ENCODE measurements around the gene PID1.

PID1 gene

DNA sequence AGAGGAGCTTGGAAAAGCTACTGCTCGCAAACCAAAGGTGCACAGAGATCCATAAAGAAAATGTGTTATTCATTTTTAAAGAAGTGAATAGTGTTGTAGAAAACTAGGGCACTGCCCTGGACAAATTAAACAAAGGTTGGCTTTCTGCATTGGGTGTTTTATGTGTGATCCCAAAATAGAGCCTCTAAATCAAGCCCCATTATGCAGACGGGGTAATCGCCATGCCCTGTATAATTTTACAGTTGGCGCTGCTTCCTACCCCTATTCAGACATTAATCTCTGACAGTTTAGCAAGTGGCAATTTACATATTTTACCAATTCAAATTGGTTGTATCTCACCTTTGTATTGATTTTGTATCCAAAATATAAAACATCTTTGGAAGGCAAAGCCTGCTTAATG, 109.1 kb downstream of the PID1 start:
- DNase-seq = no peak

DNA sequence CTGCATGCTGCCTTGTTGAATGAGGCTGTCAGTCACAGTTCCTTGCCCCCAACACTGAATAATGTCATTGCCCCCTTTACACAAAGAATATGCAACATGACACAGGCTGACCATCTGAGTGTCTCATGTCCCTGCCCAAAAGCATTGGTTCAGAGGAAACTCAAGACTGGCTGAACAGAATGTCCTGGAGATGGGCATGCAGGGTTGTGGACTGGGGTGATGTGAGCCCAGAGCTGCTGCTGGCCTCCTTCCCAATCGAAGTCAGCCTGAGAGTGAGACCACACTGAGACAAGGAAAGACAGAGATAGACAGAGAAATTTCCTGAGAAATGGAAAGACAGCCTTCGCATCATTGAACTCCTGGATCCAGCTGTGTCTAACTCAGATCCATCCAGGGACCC, 110.1 kb downstream of the PID1 start:
- DNase-seq = no peak

DNA sequence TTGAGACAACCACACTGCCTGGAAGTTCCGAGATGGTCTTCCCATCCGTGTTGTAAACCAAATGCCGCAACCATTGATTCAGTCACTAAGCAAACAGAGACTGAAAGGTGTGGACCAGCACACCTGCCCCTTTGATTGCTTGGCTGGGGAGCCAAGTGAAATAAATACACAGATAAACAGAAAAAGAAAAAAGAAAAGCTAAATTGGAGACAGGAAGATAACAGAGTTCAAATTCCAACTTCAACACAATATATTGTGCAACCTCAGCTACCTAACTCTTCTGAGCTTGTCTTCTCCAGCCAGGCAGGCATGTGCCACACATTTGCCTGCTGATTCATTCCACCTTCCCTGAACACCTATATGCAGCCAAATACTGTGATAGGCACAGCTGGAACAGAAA, 110.9 kb downstream of the PID1 start:
- DNase-seq = no peak

DNA sequence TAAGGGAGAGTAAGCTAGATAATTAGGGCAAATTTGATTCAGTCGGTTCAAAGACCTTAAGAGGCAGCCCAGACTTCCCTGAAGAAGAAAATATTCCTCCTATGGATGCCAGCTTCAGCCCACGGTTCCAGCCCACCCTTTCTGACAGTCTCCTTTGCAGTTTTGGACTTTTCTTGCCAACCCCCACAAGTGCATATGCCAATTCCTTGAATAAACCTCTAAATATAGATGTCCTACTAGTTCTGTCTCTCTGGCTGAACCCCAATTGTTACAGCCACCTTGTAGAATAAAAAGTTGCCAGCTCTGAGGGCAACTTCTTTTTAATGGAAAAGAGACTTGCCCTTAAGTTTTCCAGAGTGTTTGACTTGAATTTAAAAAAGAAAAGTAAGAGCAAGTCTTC, 111.7 kb downstream of the PID1 start:
- DNase-seq = no peak

DNA sequence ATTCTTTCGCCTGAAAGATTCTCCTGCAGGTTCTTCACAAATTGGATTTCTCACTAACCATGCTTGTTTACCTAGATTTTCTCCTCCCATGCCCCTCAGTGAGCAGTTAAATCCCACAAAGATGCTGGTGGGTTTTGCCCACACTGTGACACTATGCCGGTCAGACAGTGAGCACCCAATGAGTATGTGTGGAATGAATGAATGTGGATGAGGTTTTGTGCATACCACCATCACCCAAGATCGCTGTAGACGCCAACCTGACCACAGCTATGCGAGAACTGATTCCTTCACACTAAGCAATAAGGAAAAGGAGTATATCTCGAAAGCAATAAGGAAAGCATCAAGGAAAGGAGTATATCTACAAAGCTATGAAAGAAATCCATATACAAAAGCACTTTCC, 116.7 kb downstream of the PID1 start:
- DNase-seq = no peak

DNA sequence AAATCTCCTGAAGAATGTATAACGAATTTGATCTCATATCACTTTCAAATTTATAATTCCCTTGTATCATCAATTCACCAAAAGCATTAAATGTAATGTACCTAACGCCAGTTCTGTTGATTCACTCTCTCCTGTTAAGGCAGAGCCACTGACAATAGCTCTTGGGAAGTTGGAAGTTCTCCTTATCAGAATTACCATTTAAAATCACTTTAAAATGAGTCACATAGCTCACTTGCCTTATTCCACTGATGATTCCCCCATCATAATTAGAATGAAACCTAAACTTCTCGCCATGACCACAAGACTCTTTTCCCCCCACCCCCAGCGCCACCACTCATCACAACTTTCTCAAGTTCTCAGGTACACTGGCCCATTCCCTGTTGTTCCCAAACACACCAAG, 117.1 kb downstream of the PID1 start:
- DNase-seq = no peak

DNA sequence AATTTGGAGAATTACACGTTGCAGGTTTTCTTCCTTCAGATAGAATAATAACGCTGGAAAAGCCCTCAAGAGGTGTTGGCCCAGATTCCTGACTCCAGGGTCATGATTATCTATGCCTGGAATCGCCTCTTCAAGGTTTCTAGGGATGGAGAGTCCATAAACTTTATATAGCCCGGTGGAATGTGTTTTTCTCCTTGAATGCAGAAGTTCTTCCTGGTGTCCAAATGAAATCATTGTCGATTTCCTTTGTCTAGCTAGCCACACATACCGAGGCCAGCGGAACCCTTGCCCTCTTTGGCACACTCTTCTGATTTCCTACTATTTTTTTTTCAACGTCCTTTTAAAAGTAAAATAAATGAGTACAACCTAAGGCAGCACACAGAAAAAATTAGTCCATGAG, 117.8 kb downstream of the PID1 start:
- DNase-seq = no peak

DNA sequence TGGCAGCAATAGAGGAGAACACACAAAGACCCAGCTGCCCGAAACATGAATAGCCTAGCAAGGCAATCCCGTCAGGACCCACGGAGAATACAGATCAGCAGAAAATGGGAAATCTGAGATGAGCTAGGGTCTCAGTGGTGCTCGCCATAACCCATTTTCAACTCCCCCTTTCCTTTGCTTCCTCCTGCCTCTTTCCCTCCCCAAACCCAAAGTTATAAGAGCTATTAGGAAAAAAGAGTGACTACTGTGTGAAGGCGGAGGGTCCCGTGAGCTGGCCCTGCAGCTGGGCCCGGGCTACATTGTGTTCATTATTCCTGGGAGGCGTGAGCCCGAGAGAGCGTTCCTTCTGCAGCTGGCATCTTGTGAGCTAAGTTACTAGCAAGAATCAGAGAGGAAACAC, 118.4 kb downstream of the PID1 start:
- DNase-seq = no peak

DNA sequence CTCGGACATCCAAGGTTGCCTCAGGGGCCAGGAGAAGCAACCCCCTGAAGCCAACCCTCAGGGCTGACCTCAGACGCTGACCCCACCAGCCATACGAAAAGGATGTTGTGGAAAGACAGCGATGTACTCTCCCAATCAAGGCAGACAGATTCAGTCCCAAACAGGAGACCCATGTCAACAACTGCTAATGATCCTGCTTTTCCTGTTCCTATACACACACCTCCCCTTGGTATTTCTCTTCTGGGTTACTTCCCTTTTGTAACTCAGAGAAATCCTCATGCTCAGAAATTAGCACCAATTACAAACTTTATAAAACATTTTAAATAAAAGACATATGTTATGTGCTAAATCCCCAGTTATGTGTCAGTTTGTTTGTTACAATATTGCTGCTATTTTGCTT, 120.8 kb downstream of the PID1 start:
- DNase-seq = no peak

DNA sequence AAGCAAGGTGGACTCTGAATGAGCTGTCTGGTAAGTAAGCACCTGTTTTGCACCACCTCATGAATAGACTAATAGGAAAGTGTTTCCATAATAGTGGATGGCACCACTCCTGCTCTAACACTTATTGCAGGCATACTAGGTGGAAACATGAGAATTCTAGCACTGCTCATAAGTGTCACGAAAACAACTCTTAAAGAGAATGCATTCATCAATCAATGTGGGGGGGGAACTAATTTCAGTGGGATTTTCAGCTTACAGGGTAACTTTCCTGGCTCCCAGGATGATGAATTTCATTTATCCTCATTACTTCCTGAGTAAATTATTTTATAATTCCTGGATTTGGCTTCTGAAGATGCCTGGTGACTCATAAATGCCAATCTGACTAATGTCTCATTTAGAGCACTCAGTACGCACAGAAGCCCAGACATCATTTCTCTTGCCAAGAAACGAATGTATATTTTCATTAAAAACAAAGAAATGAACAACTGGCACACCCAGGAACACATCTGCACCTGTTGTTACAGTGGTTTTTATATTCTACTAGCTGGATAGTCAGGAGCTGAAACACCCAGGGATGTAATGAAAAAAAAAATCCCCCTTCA, 129.6 kb downstream of the PID1 start:
- DNase-seq = no peak

DNA sequence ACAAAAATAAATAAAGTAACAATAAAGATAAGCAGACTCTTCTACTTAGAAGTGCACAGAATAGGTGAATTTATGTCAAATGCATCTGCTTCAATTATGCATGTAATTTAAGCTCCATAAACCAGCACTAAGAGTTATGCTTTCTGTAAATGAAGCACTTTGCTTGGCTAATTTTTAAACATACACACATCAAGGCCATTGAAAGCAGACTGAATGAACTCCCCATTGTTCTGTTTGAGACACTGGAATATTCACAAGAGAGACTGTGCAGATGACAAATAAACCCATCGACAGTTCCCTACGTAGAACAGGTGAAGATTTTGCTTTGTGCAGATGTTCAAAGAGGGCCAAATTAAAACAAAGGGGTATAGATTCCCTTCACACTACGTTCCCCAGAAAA, 133.4 kb downstream of the PID1 start:
- no peak for DNase-seq

DNA sequence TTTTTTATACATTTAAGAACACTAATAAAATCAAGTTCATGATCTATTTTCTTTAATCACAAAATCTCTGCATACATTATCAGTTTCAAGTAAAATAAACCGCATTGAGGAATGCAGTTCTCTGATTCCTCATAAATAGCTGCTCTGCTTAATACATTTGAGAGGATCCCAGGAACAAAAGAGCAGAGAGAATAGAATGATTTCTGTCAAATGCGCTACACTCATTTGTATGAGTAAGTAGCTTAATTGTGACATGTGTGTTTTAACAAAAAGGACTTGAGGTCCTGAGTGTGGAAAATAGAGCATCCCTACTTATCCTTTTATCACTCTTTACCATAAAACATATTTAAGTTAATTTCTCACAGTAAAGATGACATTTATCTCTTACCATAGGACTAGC, 134.0 kb downstream of the PID1 start:
- no peak for DNase-seq

DNA sequence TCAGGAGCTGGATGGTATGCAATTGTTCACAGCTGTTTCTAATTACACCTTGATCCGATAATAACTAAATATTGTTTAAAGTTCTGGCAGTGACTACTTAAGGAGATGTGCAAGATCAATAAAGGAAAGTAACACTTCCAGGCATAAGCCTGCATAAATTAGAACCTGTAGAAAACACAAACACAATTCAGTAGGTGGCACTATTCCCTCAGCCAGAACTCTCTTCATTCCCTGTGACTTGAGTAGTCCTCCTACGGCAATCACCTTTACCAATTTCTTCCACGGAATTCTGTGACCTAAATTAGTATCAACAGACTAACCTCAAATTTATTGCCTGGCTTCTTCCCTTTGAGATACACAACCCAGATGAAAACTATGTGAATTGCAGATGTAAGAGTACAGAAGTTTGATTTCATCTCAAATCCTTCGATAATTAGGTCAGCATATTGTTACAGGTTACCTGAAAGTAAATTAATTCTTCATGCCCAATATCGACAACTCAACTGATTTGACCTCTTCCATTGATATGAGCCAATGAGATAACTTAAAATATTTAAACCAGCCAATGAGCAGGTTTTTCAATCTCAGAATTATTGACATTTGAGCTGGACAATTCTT, 137.8 kb downstream of the PID1 start:
- no peak for DNase-seq

DNA sequence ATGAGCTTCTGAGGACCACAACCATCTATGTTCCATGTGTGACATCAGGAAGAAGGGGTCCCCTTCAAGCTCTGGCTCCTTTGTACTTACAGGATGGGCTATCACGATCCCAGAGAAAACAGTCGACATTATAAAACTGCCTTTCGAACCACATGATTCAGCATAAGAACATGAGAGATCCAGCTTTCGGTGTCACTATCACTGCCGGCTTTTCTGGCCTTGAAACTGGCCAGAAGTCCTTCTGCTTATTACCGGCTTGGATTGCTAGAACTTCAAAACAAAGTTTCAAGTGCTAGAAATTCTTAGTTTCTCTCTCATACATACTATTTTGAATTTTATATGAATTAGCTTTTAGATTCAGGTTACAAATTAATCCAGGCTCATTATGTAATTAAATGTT, 138.9 kb downstream of the PID1 start:
- no peak for DNase-seq

DNA sequence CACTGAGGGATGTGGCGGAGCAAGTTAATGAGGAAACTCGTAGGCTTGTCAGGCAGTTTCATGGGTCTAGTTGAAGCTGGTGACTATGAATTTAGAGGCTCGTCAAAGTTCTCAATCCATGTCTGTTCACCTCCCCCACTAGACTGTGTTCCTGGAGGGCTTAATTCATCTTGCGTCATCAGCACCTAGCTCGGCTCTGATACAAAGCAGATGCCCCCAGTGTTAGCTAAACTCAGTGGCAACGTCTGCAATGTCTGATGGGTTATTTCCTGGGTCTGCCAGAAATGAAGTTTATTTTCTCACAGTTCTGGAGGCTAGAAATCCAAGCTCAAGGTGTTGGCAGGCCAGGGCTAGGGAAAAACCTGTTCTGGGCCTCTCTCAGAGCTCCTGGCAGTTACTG, 140.6 kb downstream of the PID1 start:
- DNase-seq = peak; percentile 91

DNA sequence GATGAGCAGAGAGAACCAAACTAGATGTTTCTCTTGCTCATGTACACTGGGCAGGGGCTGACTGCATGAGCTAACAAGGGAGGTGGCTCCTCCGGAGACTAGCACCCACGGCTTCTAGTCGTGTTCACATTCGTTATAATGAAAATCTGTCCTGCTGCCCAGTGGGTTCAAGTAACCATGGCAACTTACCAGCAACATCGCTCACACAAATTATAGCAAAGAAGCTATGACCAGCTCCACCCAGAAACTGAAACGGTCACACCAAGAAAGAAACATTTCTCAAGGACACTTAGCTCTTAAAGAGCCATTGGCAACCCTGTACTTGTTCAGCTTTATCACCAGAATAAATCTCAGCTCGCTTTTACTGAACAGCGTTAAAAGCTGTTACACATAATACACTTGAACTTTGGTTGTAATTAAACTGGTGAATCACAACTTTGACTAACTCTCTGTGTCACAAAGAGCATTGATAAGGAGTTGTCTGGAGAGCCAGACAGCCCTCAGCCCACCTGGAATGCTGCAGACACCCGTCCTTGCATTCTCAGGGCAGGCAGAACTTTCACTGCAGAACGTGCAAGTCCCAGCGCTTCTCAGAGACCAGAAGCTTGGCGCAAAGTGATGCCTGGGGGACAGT, 141.2 kb downstream of the PID1 start:
- DNase-seq = peak; percentile 97

DNA sequence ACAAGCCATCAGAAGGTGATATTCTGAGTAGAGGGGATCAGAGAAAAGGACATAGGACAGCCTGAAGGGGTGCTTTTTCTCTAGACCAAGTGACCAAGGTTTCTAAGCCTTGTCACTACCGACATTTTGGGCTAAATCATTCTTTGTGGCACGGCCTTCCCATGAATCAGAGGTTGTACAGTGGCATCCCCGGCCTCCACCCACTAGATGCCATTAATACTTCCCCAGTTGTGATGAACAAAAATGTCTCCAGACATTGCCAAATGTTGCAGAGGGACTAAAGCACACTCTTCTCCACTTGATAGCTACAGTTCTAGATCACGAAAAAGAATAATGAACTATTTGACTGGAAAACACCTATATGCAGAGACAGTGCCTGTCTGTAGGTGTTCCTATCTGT, 143.6 kb downstream of the PID1 start:
- no peak for DNase-seq

DNA sequence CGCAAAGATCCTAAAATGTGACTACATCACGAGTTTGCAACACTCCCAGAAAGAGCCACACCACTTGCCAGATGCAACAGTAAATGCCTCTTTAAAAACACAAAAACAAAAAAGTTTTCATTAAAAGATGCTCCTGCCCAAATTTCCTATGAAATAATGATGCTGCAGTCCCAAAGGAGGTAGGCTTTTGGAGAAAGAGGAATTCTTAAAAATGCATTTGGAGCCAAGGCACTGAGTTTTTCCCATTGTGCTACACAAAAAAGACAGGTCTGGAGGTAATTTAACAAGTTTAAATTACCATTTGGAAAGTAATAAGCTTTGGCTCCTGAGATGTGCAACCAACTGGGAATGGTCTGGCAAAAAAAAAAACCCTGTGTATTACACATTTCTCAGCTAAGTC, 145.0 kb downstream of the PID1 start:
- no peak for DNase-seq

DNA sequence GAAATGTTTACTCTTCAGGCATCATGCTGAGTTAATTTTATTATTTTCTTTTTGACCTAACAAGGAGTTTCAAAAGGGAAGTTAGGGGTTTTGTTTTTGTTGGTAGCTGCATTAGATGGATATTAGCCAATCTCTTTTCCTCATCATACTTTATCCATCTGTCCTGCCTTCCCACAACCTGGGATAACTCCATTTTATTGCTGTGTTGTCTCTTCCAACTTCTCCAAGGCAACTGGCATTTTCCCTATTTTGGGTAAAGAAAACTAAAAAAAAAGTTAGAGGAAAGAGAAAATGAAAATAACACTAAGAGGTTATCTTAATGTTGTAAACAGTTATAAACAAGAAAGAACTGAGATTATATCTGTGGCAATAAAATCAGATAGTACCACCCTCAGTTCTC, 147.0 kb downstream of the PID1 start:
- DNase-seq = no peak

DNA sequence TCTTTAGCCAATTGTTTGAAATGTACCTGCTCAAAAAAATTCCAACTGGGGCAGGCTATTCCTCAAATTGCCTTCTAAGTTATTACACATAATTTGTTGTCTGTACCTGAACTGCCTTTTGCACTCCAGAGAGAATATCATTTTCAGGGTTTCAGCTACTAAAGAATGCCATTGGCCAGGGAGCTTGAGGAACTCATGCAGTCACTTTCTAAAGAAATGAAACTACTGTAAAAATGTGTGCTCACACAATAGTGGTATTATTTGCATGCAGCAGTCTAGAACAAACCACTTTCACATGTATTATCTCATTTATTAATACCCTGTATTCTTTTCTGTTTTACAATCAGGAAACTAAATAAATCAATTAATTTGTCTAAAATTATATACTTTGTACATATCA, 152.2 kb downstream of the PID1 start:
- DNase-seq = no peak

DNA sequence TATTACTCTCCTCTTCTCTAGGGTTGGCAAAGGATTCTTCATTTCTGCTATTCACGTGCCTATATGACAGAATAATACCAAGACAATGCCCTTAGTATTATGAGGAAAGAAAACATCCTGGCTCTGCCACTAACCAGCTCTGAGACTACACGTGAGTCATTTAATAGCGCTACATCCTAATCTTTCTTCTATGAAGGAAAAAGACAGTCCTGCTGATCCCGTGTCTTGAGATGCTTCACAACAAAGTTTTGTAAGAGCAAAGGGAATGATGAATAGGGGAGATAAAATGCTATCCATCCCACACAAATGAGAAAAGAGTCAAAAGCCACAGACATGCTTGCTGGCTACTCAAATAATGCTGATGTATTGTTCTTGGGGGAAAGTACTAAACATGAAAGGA, 152.8 kb downstream of the PID1 start:
- DNase-seq = no peak

DNA sequence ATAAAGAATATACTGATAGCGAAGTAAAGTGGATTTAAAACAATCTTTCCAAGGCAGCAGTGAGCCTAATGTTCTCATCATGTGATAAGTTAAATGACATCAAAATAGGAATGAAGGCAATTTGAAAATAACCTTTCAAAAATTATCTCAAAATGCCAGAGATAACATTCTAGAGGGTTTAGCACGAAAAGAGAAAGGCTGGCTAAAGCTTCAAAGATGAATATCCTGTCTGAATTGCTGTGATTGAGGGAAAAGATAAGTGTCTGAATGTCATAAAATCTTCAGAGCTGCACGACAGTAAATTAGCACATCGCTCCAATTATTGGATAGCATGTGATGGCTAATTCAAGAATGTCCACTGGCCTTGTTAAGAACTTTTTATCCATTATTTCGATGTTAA, 159.3 kb downstream of the PID1 start:
- no peak for DNase-seq

DNA sequence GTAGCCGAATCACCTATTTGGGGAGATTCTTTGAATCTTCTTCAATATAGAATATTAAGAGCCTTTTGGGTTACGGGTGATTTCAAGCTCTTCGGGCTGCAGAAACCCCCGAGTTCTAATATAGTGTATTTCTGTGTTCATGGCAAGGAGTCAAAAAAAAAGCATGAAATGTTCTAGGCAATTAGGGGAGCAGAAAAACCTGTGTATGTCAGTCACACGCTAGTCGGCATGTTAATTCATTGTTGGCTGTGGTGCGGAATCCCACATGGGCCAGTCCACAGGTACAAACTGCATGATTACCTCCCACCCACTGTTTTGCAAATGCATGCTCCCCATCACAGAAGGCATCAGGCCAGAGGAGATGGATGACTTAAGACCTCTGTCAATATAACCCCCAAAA, 161.9 kb downstream of the PID1 start:
- DNase-seq = no peak

DNA sequence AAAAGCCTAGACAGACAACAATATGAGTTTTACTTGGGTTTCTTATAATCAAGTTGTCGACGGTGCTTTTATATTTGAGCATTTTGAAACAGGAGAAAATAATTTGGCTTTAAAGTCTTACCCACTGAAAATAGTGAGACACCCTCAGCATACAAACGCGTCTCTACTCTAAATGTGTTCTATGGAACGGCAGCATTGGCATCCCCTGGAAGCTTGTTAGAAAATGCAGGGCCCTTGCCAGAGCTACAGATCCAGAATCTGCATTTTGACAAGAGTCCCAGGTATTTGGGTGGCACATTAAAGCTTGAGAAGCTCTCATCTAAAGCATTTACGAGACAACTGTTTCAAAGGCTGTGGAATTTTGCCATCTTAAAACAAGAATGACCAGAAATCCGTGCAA, 163.5 kb downstream of the PID1 start:
- DNase-seq = no peak

DNA sequence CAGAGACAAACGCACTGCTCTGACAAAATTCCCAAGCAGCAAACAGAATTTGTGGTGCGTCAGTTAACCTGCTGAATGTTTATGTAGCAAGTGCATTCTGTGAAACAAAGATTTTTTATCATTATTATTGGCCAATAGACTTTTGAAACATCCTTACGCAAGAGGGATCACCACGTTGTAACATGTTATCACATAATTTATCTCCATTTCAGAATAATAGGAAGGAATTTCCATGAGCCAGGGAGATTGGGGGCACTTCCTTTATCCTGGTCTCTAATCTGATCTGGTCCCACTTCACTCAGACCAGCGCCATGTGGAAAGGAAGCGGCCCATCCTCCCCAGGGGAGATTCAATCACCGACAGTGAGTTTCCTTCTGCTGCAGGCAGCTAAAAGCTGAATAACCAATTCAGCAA, 166.1 kb downstream of the PID1 start:
- DNase-seq = no peak

All from islet precursor cell (in vitro differentiated cells).